DND-41 (cell line): Measurements from ENCODE around the gene MECP2.

ENCODE experiments used
- ATAC-seq: fragments of 200-7000 bp; cut with Tn5 transposase; 3 replicates; pipeline ENCODE4 v1.9.1; 2021; ENCODE audit warnings: low read depth; ENCODE audit not compliant: insufficient read depth
- DNase-seq: peaks from one replicate; pipeline ENCODE4 v3.0.0-alpha.2; 2020
- H2AFZ ChIP-seq: 2 replicates; pipeline ENCODE4 v1.6.0; 2012; ENCODE audit warnings: low read depth, low read length
- H3K27ac ChIP-seq: 2 replicates; pipeline ENCODE4 v1.5.1; 2012; ENCODE audit warnings: low read length, inconsistent platforms
- H3K27me3 ChIP-seq: fragments of 200-600 bp; sonication (generic); 2 replicates; pipeline ENCODE4 v1.6.0; 2012; ENCODE audit warnings: low read length, mild to moderate bottlenecking, inconsistent platforms; ENCODE audit not compliant: insufficient read depth, poor library complexity
- H3K36me3 ChIP-seq: 2 replicates; pipeline ENCODE4 v1.5.1; 2012; ENCODE audit warnings: low read length, inconsistent platforms; ENCODE audit not compliant: insufficient read depth
- H3K4me1 ChIP-seq: 2 replicates; pipeline ENCODE4 v1.5.1; 2012; ENCODE audit warnings: mild to moderate bottlenecking, low read length; ENCODE audit not compliant: insufficient read depth
- H3K4me2 ChIP-seq: 2 replicates; pipeline ENCODE4 v1.6.0; 2012; ENCODE audit warnings: mild to moderate bottlenecking, moderate library complexity, low read length, inconsistent platforms; ENCODE audit not compliant: insufficient read depth
- H3K4me3 ChIP-seq, 2 experiments: fragments of 200-600 bp in 1 of 2; shearing (Covaris generic) in 1 of 2; 2 replicates each; pipeline ENCODE4 v1.5.1; 2012 to 2016; ENCODE audit warnings: inconsistent platforms in 2 of 2, low read length in 2 of 2, mild to moderate bottlenecking in 2 of 2, low read depth in 1 of 2, moderate library complexity in 1 of 2
- H3K79me2 ChIP-seq: 2 replicates; pipeline ENCODE4 v1.6.0; 2012; ENCODE audit warnings: low read length, inconsistent platforms; ENCODE audit not compliant: insufficient read depth
- H3K9ac ChIP-seq: 2 replicates; pipeline ENCODE4 v1.6.0; 2012; ENCODE audit warnings: low read depth, mild to moderate bottlenecking, inconsistent platforms, low read length, moderate library complexity
- H3K9me3 ChIP-seq: 2 replicates; pipeline ENCODE4 v1.5.1; 2012; ENCODE audit warnings: low read length, moderate library complexity, mild to moderate bottlenecking, inconsistent platforms; ENCODE audit not compliant: insufficient read depth, severe bottlenecking
- H4K20me1 ChIP-seq: 2 replicates; pipeline ENCODE4 v1.6.0; 2012; ENCODE audit warnings: low read length; ENCODE audit not compliant: insufficient read depth
- CTCF ChIP-seq: IDR thresholded peaks from 2 replicates; pipeline ENCODE4 v1.5.1; 2012; ENCODE audit warnings: borderline replicate concordance, low read length, moderate library complexity, mild to moderate bottlenecking; ENCODE audit not compliant: poor library complexity, severe bottlenecking; ENCODE audit errors: extremely low read depth
- EZH2 ChIP-seq: IDR thresholded peaks from 3 replicates; pipeline ENCODE4 v1.6.1; 2012; ENCODE audit warnings: borderline replicate concordance, low read depth, mild to moderate bottlenecking, moderate library complexity, low read length, inconsistent platforms; ENCODE audit not compliant: severe bottlenecking

The MECP2 gene

DNA sequence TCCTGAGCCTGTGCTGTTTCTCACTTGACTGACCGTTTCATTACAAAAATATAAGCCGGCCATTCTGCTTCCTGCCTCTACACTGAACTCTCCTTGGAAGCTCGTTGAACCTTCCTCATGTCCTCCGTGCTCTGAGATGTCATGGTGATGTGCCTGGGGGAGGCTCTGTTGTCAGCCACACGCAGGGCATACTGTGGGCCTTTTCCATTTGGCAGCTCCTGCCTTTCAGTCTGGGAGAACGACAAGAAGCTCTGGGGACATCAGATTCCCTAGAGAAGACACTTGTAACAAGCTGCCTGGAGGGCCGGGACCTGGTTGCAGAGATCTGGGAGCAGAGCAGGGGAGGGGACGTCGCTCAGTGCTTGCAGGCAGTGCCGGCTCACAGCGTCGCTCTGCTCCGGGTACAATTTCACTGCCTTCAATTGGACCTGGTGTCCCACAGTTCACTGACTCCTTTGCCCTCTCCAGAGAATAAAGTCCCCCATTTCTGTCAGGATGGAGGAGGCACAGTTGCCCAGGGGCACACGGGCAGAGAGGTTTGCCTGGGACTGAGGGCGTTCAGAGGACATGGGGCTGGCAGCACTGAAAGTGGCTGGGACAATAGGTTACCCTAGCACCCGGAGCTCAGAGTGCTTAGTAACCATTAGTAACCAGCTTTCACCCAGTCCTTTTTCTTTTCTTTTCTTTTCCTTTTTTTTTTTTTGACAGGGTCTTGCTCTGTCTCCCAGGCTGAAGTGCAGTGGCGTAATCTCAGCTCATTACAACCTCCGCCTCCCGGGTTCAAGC, 19.1 kb upstream of the MECP2 start:
- Histone ChIP-seq H3K9ac (no peak overlapping the region), H3K9me3 (no peaks in the 10 kb centered on the region), H2AFZ (no peak overlapping the region), H3K4me1 (no peaks in the 10 kb centered on the region), H3K27ac (no peak overlapping the region), H3K4me3 (no peak overlapping the region), H3K79me2 (no peaks in the 10 kb centered on the region), H3K27me3 (peaks cover 3% of the 10 kb centered on the region), H3K36me3 (no peaks in the 10 kb centered on the region), H4K20me1 (no peaks in the 10 kb centered on the region), H3K4me2 (no peak overlapping the region)
- TF ChIP-seq CTCF: no peak
- no peak for TF ChIP-seq EZH2
- DNase-seq (no peak), ATAC-seq (no peak)

DNA sequence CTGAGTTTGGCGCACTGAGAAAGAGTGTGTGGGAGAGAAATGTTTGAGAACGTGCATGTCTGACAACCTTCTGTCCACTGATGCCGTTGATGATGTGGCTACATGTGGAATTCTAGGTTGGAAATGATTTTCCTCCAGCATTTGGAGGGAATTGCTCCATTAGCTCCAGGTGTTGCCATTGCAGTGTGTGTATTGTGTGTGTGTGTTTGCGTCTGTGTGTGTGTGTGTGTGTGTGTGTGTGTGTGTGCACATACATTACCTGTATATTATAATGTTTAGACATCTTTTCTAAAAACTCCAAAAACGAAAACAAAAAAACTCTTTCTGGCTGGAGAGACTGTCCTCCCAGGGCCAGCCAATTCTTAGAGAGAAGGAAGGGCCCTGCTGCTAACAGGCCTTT, 18.2 kb upstream of the MECP2 start:
- TF ChIP-seq CTCF: no peak
- no peak for TF ChIP-seq EZH2
- no peak overlapping the region for H3K9ac ChIP-seq
- H3K79me2 ChIP-seq: no peaks in the 10 kb centered on the region
- no peak overlapping the region for H3K27ac ChIP-seq
- no peak for DNase-seq
- no peaks in the 10 kb centered on the region for H4K20me1 ChIP-seq
- no peak for ATAC-seq
- H3K36me3 ChIP-seq: no peaks in the 10 kb centered on the region
- no peak overlapping the region for H2AFZ ChIP-seq
- H3K4me3 ChIP-seq: no peak overlapping the region
- no peaks in the 10 kb centered on the region for H3K9me3 ChIP-seq
- no peaks in the 10 kb centered on the region for H3K4me1 ChIP-seq
- H3K27me3 ChIP-seq: peaks cover 3% of the 10 kb centered on the region
- H3K4me2 ChIP-seq: no peak overlapping the region

- no peaks in the 10 kb centered on the region for H3K9me3 ChIP-seq
- H2AFZ ChIP-seq: no peak overlapping the region
- H4K20me1 ChIP-seq: no peaks in the 10 kb centered on the region
- no peak overlapping the region for H3K4me3 ChIP-seq
- no peak for TF ChIP-seq CTCF
- H3K4me1 ChIP-seq: no peaks in the 10 kb centered on the region
- H3K4me2 ChIP-seq: no peak overlapping the region
- ATAC-seq (no peak), DNase-seq (no peak)
- peaks cover 3% of the 10 kb centered on the region for H3K27me3 ChIP-seq
- no peaks in the 10 kb centered on the region for H3K79me2 ChIP-seq
- no peaks in the 10 kb centered on the region for H3K36me3 ChIP-seq
- H3K9ac ChIP-seq: no peak overlapping the region
- no peak overlapping the region for H3K27ac ChIP-seq
These were observed 17.6 kb upstream of the MECP2 start for GRCh38 chrX:154115071-154115470.
